Mucosa of gallbladder (tissue), 1 donor: ENCODE data around the gene TFF3. TPM values are rescaled to one million over a fixed set of nuclear protein-coding genes. Genes with fewer than 3 reads are reported as not detected.

Experiments
- DNase-seq: peaks from one replicate; pipeline ENCODE4 v3.0.0-alpha.2; 2020; ENCODE audit warnings: low spot score
- total RNA-seq: library from RNA; stranded (reverse); gene quantifications from one replicate; pipeline ENCODE4 v1.2.1, GENCODE V29; 2021
- donor health status: DM: no; HTN: no; CAD: no.

Gene TFF3
- total RNA-seq, 1 donor from 2014 or later, result 1,342 TPM

DNA sequence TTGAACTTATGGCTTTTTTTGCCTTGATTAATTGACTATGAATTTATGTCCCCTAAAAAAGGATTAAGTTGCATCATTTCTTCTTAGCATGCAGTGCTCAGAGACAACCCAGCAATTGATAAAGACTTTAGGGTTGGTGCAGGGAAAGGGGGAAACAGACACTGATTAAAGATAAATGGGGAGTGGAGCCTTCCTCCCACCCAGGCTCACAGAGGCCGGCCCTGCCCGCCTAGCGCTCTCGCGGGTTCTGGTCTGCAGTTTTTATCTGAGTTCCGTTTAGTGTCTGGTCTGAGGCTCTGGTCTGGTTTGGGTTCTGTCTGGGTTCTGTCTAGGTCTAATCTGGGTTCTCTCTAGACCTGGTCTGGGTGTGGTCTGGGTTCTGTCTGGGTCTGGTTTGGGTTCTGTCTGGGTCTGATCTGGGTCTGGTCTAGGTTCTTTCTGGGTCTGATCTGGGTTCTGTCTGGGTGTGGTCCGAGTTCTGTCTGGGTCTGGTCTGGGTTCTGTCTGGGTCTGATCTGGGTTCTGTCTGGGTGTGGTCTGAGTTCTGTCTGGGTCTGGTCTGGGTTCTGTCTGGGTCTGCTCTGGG lies 48.1 kb downstream of the TFF3 start:
- no peak for DNase-seq

DNA sequence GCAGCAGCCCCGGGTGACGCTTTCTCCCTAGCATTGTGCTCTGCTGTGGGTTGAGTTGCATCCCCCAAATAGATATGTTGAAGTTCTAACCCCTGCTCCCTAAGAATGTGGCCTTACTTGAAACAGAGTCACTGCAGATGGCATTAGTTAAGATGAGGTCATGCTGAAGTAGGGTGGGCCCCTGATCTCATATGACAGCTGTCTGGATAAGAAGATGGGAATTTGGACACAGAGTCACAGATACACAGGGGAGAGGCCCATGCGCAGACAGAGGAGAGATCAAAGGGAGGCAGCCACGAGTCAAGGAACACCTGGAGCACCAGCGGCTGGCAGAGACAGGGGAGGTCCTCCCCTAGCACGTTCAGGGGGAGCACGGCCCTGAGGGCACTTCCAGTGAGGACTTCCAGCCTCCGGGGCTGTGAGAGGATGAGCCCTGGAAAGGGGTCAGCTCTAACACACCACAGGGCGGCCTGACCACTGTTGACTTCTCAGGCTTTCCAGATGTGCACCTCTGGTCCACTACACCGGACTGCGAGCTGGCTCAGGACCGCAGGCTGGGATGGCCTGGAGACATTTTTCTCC lies 49.9 kb downstream of the TFF3 start:
- no peak for DNase-seq

DNA sequence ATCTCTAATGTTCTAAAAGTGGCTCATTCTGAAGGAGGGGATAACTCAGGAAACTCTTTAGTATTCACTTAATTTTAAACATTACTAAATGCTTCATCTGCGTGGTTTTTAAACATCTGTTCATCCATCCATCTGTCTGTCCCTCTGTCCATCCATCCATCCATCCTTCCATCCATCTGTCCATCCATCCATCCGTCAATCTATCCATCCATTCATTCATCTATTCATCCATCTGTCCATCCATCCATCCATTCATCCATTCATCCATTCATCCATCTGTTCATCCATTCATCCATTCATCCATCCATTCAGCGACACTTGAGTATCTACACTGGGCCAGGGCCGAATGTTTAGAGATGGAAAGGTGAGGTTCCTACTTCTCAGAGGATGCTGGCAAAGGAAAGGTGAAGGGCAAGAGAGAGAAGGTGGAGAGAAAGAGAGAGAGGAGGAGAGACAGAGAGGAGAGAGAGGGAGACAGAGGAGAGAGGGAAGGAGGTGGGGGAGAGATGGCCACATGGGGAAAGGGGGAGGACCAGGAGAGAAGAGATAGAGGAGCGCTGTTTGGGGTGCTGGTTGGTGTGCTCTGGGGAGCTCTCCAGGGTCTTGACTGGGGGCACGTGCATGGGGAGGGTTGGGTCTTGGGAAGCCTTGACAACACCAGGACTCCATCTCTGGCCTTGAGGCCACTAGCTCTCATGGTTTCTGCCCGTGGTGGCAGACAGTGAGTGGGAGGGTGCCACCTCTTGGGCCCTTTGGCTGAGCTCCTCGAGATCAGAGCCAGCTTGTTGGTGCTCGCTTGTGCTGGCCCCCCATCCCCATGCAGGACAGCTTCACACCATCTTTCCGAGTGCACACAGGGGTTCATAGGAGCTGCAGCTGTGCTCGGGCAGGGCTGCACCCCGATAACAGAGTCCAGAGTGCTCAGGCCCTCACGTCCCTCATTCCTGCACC lies 50.7 kb downstream of the TFF3 start:
- no peak for DNase-seq

DNA sequence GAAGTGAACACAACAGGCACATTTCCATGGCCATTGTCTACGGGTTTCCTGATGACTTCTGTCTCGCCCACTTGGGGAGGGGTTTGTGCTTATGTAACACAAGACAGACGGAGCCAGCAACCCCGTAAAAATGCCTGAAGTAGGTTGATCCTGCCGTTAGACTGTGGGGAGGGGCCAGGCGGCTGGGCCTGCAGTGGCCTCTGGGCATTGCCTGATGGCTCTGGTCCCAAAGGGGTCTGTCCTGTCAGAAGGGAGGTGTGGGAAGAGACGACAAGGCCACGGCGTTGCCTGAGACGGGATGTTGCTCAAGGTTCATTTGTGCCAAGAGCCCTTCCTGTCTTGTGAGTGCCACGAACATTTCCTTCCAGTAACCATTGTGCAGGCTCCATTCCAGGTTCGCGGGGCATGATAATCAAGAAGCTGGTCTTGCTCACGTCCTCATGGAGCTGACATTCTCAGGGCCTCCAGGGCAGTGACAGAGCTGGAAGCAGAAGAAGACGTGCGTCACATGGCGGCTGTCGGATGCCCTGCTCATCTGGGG lies 51.5 kb downstream of the TFF3 start:
- peak; percentile 35 for DNase-seq

DNA sequence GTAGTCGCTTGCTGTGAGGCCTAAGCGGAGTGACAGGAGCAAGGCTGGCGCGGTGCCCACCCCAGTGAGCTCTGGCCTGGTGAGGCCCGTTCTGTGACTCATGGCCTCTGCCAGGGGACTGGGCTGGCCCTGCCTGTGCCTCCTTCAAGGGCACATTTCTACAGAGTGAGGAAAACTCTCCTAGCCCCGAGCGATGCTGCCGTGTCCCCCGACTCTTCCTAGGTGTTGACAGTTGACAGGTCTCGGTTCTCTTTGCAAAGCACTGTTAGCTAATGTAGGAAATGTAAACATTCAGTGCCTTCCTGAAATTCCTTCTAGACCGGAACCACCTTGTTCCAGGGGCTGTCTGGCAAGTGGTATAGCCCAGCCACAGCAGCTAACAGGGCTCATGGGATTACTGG lies 52.4 kb downstream of the TFF3 start:
- peak; percentile 77 for DNase-seq

DNA sequence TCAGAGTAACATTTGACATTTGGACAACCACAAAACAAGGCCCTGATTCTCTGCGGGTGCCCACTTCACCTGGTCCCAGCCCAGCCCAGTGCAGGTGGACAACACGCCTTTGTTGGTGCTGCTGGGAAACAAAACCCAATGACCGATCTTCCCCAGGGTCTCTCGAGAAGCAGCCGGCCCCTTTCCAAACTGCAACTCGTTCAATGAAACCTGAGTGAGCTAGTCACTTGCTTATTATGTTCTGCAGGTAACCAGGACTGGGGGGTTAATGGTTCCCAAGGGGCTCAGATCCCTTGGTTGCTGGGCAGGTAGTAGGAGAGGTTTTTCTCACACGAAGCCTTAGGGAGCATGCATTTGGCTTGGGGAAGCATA lies 53.4 kb downstream of the TFF3 start:
- DNase-seq, result no peak

Other genes starting within 250 kb of the TFF3 start
- not detected for gene UMODL1, start 244.1 kb downstream of the TFF3 start, total RNA-seq
- gene ABCG1, start 96.3 kb downstream of the TFF3 start, total RNA-seq, result 19.5 TPM
- gene TFF2, start 35.6 kb upstream of the TFF3 start, total RNA-seq, result 115 TPM
- 241 TPM for gene TFF1, start 51.1 kb upstream of the TFF3 start, total RNA-seq
- gene TMPRSS3, start 80.6 kb upstream of the TFF3 start, total RNA-seq, result 10.5 TPM
- 2.0 TPM for gene UBASH3A, start 88.5 kb upstream of the TFF3 start, total RNA-seq
- gene RSPH1, start 180.8 kb upstream of the TFF3 start, total RNA-seq, result 5.6 TPM
- 56.2 TPM for gene SLC37A1, start 198.4 kb upstream of the TFF3 start, total RNA-seq